DOHH2 (cell line): ENCODE results near the gene IFT25.

Experiments
- H3F3A ChIP-seq: fragments of 200-600 bp; sonication (generic), shearing (Covaris generic); 2 replicates; pipeline ENCODE4 v1.6.0; 2016; ENCODE audit warnings: antibody characterized with exemption, mild to moderate bottlenecking; ENCODE audit not compliant: control insufficient read depth, insufficient read depth
- H3K27ac ChIP-seq: fragments of 200-600 bp; sonication (generic); 2 replicates; pipeline ENCODE4 v1.5.1; 2014; ENCODE audit warnings: low read depth, mild to moderate bottlenecking, low read length, moderate library complexity
- H3K27me3 ChIP-seq: fragments of 200-600 bp; sonication (generic); 2 replicates; pipeline ENCODE4 v1.6.1; 2014; ENCODE audit warnings: mild to moderate bottlenecking, low read length, mixed read lengths; ENCODE audit not compliant: control insufficient read depth
- H3K36me3 ChIP-seq: fragments of 200-600 bp; sonication (generic); 2 replicates; pipeline ENCODE4 v1.6.1; 2014; ENCODE audit warnings: mild to moderate bottlenecking, low read length, moderate library complexity, mixed read lengths; ENCODE audit not compliant: control insufficient read depth
- H3K4me1 ChIP-seq: fragments of 200-600 bp; sonication (generic); 2 replicates; pipeline ENCODE4 v1.6.1; 2014; ENCODE audit warnings: mild to moderate bottlenecking, low read length, mixed read lengths; ENCODE audit not compliant: control insufficient read depth
- H3K4me2 ChIP-seq: fragments of 200-600 bp; sonication (generic); 2 replicates; pipeline ENCODE4 v1.6.0; 2014; ENCODE audit warnings: mild to moderate bottlenecking, low read length, moderate library complexity
- H3K4me3 ChIP-seq: fragments of 200-600 bp; sonication (generic); 2 replicates; pipeline ENCODE4 v1.5.1; 2014; ENCODE audit warnings: mild to moderate bottlenecking, low read length, mixed read lengths
- H3K79me2 ChIP-seq: fragments of 200-600 bp; sonication (generic); 2 replicates; pipeline ENCODE4 v1.6.1; 2014; ENCODE audit warnings: mild to moderate bottlenecking, low read length, mixed read lengths; ENCODE audit not compliant: control insufficient read depth
- H3K9me2 ChIP-seq: fragments of 200-600 bp; sonication (generic); replicated peaks from 2 replicates; pipeline ENCODE4 v1.6.1; 2014; ENCODE audit warnings: mild to moderate bottlenecking, low read length, mixed read lengths; ENCODE audit not compliant: control insufficient read depth
- H3K9me3 ChIP-seq: fragments of 200-600 bp; sonication (generic); 2 replicates; pipeline ENCODE4 v1.6.1; 2014; ENCODE audit warnings: antibody characterized with exemption, low read length, mixed read lengths; ENCODE audit not compliant: control insufficient read depth, insufficient read depth
- H4K20me1 ChIP-seq: fragments of 200-600 bp; sonication (generic); 2 replicates; pipeline ENCODE4 v1.6.0; 2014; ENCODE audit warnings: low read depth, mild to moderate bottlenecking, antibody characterized with exemption, low read length, moderate library complexity; ENCODE audit not compliant: control insufficient read depth, insufficient read depth
- EZH2phosphoT487 ChIP-seq: fragments of 200-600 bp; sonication (generic); IDR thresholded peaks from 2 replicates; pipeline ENCODE4 v1.6.1; 2017; ENCODE audit warnings: borderline replicate concordance, mild to moderate bottlenecking, antibody characterized with exemption, low read length, moderate library complexity, mixed read lengths
- TF ChIP-seq, protein P1 (sequence below): fragments of 200-600 bp; sonication (generic); IDR thresholded peaks from one replicate; pipeline ENCODE4 v1.5.1; 2014; ENCODE audit warnings: antibody characterized with exemption, mild to moderate bottlenecking, low read depth, low read length; ENCODE audit not compliant: poor library complexity, severe bottlenecking

Gene IFT25

DNA sequence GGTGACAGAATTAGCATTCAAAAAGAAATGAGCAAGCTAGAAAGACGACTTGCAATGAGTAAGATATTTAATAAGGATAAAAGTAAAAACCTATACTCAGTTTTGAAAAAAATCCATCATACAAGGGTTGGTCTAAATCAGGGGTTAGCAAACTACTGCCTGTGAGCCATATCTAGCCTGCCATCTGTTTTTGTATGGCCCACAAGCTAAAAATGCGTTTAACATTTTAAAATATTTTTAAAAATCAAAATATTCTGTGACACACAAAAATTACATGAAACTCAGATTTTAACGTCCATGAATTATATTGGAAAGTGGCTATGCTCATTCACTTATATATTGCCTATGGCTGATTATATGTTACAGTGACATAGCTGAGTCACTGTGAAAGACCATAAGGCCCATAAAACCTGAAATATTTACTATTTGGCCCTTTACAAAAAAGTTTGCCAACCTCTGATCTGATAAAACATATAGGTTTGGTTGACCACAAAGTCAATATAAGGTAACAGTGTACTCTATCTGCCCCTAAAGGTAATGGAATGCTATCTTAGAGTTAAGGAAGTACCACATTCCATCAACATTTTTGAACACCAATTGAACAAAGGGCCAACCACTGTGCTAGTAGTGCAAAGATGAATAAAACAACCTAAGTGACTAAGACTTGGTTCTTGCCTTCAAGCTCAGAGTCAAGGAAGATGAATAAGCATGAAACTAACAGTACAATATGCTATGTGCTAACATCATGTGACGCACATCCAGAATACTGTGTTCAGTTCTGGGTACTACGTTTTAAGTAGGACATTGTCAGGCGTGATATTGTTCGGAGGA lies 3.2 kb downstream of the IFT25 start:
- H3K4me2 ChIP-seq, result no peak overlapping the region
- H4K20me1 ChIP-seq, result peaks cover 4% of the 10 kb centered on the region; the same call in 1 of the 2 replicates
- peaks cover 29% of the 10 kb centered on the region for H3K4me1 ChIP-seq
- peaks cover 57% of the 10 kb centered on the region for H3K79me2 ChIP-seq
- no peak overlapping the region for H3K4me3 ChIP-seq
- TF ChIP-seq EZH2phosphoT487, result no peak
- TF ChIP-seq, protein P1, sequence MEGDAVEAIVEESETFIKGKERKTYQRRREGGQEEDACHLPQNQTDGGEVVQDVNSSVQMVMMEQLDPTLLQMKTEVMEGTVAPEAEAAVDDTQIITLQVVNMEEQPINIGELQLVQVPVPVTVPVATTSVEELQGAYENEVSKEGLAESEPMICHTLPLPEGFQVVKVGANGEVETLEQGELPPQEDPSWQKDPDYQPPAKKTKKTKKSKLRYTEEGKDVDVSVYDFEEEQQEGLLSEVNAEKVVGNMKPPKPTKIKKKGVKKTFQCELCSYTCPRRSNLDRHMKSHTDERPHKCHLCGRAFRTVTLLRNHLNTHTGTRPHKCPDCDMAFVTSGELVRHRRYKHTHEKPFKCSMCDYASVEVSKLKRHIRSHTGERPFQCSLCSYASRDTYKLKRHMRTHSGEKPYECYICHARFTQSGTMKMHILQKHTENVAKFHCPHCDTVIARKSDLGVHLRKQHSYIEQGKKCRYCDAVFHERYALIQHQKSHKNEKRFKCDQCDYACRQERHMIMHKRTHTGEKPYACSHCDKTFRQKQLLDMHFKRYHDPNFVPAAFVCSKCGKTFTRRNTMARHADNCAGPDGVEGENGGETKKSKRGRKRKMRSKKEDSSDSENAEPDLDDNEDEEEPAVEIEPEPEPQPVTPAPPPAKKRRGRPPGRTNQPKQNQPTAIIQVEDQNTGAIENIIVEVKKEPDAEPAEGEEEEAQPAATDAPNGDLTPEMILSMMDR, result no peak
- H3K9me3 ChIP-seq, result no peaks in the 10 kb centered on the region
- peaks cover 6% of the 10 kb centered on the region; the same call in 1 of the 2 replicates for H3F3A ChIP-seq
- no peak overlapping the region for H3K27ac ChIP-seq
- peaks cover 48% of the 10 kb centered on the region for H3K36me3 ChIP-seq
- H3K27me3 ChIP-seq, result no peaks in the 10 kb centered on the region
- no peaks in the 10 kb centered on the region for H3K9me2 ChIP-seq

DNA sequence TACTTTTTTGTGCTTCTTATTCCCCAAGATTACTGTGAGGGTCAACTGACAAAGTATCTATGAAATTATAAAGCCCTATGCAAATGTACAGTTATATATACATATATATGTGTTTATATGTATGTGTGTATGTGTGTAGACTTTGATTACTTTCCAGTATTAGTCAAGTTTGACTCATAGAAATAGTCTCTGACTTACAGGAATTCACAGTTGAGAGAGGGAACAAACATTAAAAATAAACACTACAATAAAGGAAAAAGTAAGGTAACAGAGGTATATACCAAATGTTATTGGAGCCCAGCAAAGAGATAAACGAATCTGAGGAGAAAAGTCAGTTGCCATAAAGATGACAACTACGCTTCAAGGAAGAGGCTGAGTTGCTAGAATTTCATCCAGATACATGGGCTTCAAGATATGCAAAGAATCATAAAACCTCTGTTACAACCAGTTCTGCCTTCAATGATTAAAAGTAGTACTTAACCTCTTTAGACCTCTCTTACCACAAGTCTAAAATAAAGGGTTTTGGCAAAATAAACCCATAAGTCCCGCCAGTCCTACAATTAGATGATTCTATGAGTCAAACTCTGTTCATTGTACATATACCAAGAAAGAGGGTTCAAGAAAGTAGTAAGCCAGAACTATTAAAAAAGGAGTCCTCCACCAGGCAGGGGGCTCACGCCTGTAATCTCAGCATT lies 7.2 kb downstream of the IFT25 start:
- peaks cover 6% of the 10 kb centered on the region; the same call in 1 of the 2 replicates for H3F3A ChIP-seq
- H3K4me3 ChIP-seq, result no peak overlapping the region
- no peak overlapping the region for H3K27ac ChIP-seq

DNA sequence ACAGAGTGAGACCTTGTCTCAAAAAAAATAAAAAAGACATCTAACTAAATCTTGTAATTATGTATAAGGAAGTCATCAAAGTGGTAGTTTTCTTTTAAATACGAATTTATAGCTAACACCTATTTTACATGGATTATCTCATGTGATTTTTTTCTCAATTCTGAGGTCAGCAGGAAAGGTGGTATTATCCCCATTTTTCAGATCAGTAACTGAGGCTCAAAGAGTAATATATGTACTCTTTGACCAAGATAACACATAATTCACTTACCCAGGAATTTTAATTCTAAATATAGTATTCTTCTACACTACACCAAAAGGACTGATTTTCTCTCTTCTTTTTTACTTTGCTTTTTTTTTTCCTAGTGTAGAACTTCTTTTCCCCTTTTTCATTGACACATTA lies 9.1 kb downstream of the IFT25 start:
- Histone ChIP-seq H3K4me2 (no peak overlapping the region), H4K20me1 (no peaks in the 10 kb centered on the region), H3K4me3 (no peak overlapping the region), H3K79me2 (peaks cover 12% of the 10 kb centered on the region), H3K36me3 (peaks cover 49% of the 10 kb centered on the region), H3K4me1 (no peaks in the 10 kb centered on the region), H3K9me2 (no peaks in the 10 kb centered on the region), H3F3A (peaks cover 6% of the 10 kb centered on the region; the same call in 1 of the 2 replicates), H3K9me3 (peaks cover 9% of the 10 kb centered on the region), H3K27me3 (no peaks in the 10 kb centered on the region), H3K27ac (no peak overlapping the region)
- TF ChIP-seq EZH2phosphoT487, result no peak
- TF ChIP-seq, protein P1, result no peak

More for the DNA sequence above, 7.2 kb downstream of the IFT25 start:
- peaks cover 28% of the 10 kb centered on the region for H3K79me2 ChIP-seq
- no peaks in the 10 kb centered on the region for H4K20me1 ChIP-seq
- no peak overlapping the region for H3K4me2 ChIP-seq
- H3K4me1 ChIP-seq, result 0 out of 2 replicates have a peak, but pooled peaks cover 4% of the 10 kb centered on the region
- no peaks in the 10 kb centered on the region for H3K9me2 ChIP-seq
- H3K36me3 ChIP-seq, result peaks cover 59% of the 10 kb centered on the region
- no peaks in the 10 kb centered on the region for H3K27me3 ChIP-seq
- TF ChIP-seq, protein P1, result no peak
- no peak for TF ChIP-seq EZH2phosphoT487
- H3K9me3 ChIP-seq, result peaks cover 9% of the 10 kb centered on the region
